ENCODE measurements around the gene CEP44. TPM values are rescaled to one million over a fixed set of nuclear protein-coding genes. Genes with fewer than 3 reads are reported as not detected.
A peak's percentile ranks its signal among the peaks of the same experiment; 100 is the strongest.

CEP44 gene
- total and polyA plus RNA-seq, 2 of the 4 experiments (the other 2 are of a cell fraction) = 3.5 to 9.5 TPM

DNA sequence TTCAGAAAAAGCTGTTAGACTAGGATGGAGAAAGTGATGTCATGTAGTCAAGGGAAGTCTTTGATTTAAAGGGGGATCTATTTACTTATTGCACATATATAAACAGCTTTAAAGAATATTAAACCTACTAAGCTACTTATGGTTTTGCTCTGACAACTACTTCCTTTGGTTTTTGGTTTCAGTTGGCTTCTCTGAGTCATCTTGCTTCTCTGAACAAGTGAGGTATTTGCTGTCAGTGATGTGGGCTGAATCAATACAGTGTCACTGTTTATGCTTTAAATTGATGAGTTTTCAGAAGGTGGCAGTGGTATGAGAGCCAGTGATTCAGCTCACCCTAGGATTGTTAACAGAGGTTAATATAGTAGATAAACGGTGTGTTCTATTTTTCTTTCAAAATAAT, 75.1 kb downstream of the CEP44 start:
- Histone ChIP-seq H3K4ac (ENCODE audit: low read depth, low read length) (no peak overlapping the region), H3K79me1 (ENCODE audit: low read depth in 1 of 2, low read length in 2 of 2) (no peaks in the 10 kb centered on the region), H2BK15ac (ENCODE audit: low read depth, low read length) (no peak overlapping the region), H4K91ac (ENCODE audit: insufficient read depth, low read depth, low read length) (no peak overlapping the region), H4K20me1 (ENCODE audit: insufficient read depth, low read length) (no peaks in the 10 kb centered on the region), H3K14ac (replicated peaks; ENCODE audit: low read depth, low read length) (no peak overlapping the region), H3K4me3 (ENCODE audit: insufficient read depth, low read depth, low read length) (no peak overlapping the region), H3K27ac (ENCODE audit: insufficient read depth, low read length) (no peak overlapping the region), H3K4me1 (ENCODE audit: control insufficient read depth, insufficient read depth, low read length) (no peaks in the 10 kb centered on the region), H2AK9ac (replicated peaks; ENCODE audit: low read depth, low read length, poor library complexity) (no peak overlapping the region), H3K4me2 (ENCODE audit: low read depth, low read length) (no peak overlapping the region), H3K18ac (ENCODE audit: low read depth, low read length) (no peak overlapping the region), H3K9ac (ENCODE audit: low read depth, low read length) (no peak overlapping the region), H3K27me3 (ENCODE audit: control insufficient read depth, insufficient read depth, low read length) (no peaks in the 10 kb centered on the region), H2AFZ (replicated peaks; ENCODE audit: low read length, poor library complexity) (no peak overlapping the region), H4K5ac (ENCODE audit: low read depth, low read length) (no peak overlapping the region), H3K23ac (ENCODE audit: low read depth, low read length) (no peak overlapping the region), H3K9me1 (ENCODE audit: insufficient read depth, low read length) (no peaks in the 10 kb centered on the region), H3K36me3 (ENCODE audit: control insufficient read depth, insufficient read depth, low read length) (no peaks in the 10 kb centered on the region), H2AK5ac (ENCODE audit: low read depth, low read length) (no peak overlapping the region), H2BK120ac (ENCODE audit: low read depth, low read length) (no peak overlapping the region), H2BK5ac (ENCODE audit: low read depth, low read length, poor library complexity, severe bottlenecking) (no peak overlapping the region), H3K9me3 (ENCODE audit: control insufficient read depth, insufficient read depth, low read length) (no peaks in the 10 kb centered on the region), H4K8ac (ENCODE audit: low read depth in 2 of 2, low read length in 2 of 2) (no peak overlapping the region), H2BK20ac (ENCODE audit: low read depth, low read length) (no peak overlapping the region), H3K56ac (ENCODE audit: extremely low read depth, insufficient read depth, low read length) (no peak overlapping the region)
- TF ChIP-seq BHLHE40 (IDR thresholded peaks at IDR 0.05; ENCODE audit: low read depth, low read length) = no peak
- 0 out of 2 replicates have a peak, but pooled peaks have one; percentile 9 for TF ChIP-seq FOS (IDR thresholded peaks at IDR 0.05; ENCODE audit: low read depth, low read length)
- ChIA-PET POLR2A (ENCODE audit: unreplicated experiment) (no interaction called here), CTCF (no interaction called here)
- intact Hi-C loops (cut with micrococcal nuclease) = no loop called here
- DNase-seq = peak; percentile 67
- no TSS peak for BruUV-seq (replicated peaks)
- peak; percentile 54; the same call in 1 of the 2 replicates for ATAC-seq (ENCODE audit: low read depth)
- in situ Hi-C loops (cut with MboI; ENCODE audit: low sequenced_read_pairs) = loop anchor here (25.0 kb wide), 2 partner anchors 1178 to 1978 kb away; no protein-coding TSS in a partner anchor
- no CpG with 5 or more reads among the region's 1 CpG for WGBS, 2 experiments (ENCODE audit: extremely low coverage in 2 of 2, insufficient read length in 1 of 2)
- dilution Hi-C loops (cut with HindIII; ENCODE audit: low sequenced_read_pairs, unreplicated experiment) = no loop called here
